HTERT RPE-1 (cell line): ENCODE data around the gene OGG1.

Experiments
- in situ Hi-C: fragments of 300-500 bp; cut with MboI; formaldehyde crosslinking; loops from 4 replicates; pipeline ENCODE4 v1.14.3; 2020; ENCODE audit warnings: low sequenced_read_pairs

The OGG1 gene

DNA sequence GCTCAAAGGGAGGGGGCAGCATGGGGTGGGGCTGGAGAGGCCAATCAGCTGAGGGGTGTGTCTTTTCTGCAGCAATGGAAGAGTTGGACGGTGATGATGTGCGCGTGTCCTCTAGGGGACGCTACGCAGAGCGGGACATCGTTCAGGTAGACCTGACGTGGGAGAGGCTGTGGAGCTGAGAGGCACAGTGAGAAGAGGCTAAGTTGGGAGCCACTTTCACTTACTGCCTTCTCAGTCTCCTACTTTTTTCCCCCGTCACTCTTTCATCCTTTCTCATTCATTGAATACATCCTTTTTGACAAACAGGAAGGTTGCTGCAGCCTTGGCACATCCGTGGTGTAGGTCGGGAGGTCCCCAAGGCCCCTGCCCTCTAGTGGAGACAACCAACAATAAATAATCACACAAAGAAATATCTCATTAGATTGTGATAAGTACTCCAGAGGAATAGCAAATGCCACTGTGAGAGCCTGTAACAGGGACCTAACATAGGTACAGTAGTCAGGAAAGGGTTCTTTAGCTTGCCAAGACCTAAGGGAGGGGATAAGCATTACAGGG lies 22.6 kb upstream of the OGG1 start:
- in situ Hi-C loops, result no loop called here

DNA sequence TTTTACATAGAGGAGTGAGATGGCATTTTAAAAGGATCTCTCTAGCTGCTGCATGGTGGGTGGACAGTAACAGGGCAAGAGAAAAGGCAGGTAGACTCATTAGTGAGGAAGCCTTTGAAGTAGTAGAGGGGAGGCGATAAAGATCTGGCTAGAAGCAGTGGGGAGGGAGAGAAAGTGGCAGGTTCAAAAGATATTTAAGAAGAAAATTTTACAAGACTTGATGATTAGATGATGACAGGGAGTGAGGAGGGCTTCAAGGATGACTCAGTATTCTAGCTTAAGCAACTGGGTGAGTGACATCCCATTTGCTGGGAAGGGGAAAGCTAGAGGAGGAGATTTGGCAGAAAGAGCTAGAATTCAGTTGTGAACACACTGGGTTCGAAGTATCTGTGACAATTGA lies 22.0 kb upstream of the OGG1 start:
- in situ Hi-C loops, result no loop called here

DNA sequence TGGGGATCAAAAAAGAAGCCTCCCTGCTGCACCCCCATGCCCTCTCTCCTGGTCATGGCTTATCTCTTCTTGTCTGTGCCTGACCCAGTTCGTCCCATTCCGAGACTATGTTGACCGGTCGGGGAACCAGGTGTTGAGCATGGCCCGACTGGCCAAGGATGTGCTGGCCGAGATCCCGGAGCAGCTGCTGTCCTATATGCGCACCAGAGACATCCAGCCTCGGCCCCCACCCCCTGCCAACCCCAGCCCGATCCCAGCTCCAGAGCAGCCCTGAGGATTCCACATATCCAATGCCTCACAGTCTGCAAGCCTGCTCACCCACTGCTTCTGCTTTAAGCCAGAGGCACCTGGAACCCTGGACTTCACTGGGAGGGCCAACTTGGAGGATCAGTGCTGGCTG lies 20.3 kb upstream of the OGG1 start:
- in situ Hi-C loops, result no loop called here

DNA sequence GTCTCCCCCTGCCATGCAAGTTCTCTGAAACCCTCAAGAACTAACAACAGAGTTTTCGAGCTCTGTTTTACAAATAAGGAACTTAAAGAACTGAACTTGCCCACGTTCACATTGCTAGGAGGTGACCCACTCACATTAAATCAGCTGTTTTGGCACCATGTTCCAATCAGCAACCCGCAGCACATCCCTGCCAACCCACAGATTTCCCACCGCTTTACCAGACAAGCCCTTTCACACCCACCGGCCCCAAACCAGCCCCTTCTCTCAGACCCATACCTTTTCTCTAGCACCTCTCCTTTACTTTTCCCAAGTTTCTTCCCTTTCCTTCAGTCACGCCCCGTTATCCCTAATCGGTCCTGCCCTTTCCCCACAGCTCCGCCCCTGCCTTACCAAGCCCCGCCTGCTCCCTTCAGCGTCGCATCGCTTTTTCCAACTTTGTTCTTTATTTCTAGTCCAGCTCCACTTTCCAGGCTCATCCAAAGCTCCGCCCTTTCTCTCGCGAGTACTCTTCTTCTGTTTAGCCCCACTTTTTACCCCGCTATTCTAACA lies 19.0 kb upstream of the OGG1 start:
- in situ Hi-C loops, result no loop called here

DNA sequence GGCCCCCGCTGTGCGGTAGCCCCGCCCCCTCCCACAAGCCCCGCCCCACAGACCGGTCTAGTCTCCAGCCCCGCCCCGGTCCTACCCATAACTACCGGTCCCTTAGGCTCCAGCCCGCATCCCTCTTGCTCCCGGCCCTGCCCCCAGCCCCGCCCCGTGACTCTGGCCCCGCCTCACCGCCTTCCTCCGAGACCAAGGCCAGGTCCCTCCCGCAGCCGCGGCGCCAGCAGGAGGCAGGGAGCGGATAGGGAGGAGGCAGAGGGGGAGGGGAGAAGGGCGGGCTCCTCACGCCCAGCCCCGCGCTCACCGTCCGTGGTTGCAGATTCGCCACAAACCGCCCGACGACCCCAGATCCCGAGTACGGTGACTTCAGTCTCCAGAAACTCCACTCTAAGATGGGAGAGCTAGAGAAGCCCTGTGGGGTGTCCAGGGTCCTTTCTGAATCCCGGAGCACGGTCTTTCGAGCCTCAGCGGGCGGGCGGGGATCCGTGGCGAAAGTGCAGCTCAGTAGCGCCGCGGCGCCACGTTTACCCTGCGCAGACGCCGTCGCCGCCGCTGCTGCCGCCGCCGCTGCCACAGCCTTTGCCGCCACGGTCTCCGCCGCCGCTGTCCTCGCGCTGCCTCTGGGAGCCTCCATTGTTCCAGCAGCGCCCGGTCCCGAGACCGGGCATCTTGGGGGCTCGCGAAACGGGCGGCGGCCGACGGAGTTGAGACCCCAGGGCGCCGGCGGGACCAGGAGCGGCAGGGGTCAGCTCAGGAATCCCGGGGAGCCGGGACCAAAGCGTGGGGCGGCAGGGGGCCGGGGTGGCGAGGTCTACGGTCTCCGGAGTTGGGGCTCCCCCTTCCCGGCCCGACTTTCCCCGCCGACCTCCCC lies 18.3 kb upstream of the OGG1 start, which contains the start of gene BRPF1:
Gene BRPF1 (plus strand): TSS at position 530 of the 874 bp plus-strand sequence. CDS start 2,406 bp downstream, outside the sequence.
- in situ Hi-C loops, result no loop called here

DNA sequence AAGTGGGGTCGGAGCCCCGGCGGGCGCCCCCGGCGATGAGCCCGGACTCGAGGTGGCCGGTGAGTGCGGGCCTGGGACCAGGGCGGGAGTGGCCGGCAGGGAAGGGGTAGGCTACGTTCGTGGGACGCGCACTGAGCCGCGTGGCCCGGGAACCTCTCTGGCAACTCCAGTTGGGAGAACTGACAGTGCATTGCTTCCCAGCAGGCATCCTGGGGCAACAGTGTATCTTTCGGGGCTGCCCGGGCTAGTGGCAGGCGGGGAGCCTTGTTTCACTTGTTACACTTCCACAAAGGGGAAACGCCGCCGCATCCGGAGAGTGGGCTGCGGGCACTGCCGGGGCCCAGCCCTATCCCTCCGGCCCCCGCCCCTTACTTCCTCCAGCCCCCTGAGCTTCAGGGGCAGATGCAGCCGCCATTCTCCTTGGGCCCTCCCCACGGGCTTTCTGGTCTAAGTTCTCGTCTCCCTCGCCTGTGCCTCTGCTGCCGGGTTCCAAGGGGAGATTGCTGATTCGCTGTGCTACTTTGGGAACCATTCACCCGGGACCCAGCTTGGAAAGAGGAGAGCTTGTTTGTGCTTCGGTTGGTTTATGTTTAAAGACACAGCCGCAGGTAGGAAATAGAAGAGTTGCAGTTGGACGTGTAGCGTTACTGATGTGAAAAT lies 17.5 kb upstream of the OGG1 start:
- in situ Hi-C loops, result no loop called here

DNA sequence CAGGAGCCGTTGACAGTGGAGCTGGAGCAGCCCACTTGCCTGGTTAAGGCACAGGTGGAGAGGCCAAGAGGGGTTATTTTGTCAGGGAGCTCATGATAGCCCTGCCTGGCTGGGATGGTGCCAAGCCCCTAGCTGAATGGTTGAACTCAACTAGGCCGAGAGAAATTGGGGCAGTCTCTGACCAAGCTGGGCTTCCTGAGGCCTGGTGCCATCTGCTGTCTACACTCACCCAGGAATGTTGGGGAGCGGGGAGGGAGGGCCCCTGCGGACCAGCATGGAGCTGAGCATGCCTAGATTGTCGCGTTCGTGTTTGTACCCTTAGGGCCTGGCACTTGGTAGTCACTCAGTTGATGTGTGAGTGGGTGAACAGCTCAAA lies 17.0 kb upstream of the OGG1 start:
- in situ Hi-C loops, result no loop called here

DNA sequence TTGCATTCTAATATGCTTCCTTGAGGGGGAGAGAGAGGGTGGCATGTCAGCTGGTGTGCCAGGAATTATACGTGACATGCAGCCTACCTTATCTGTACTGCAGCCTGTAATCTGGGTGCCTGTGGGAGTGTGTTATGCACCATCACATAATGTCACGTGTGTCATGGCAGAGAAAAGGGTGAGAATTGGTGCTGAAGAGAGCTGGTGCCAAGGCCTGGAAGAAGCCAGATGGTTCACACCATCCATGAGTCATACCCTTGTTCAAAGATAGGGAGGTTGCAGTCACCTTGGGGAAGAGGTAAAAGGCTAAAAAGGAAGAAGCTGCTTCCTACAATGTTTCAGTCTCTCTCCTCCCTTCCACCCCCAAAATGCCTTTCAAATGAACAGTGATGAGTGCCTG lies 12.9 kb upstream of the OGG1 start:
- in situ Hi-C loops, result no loop called here

DNA sequence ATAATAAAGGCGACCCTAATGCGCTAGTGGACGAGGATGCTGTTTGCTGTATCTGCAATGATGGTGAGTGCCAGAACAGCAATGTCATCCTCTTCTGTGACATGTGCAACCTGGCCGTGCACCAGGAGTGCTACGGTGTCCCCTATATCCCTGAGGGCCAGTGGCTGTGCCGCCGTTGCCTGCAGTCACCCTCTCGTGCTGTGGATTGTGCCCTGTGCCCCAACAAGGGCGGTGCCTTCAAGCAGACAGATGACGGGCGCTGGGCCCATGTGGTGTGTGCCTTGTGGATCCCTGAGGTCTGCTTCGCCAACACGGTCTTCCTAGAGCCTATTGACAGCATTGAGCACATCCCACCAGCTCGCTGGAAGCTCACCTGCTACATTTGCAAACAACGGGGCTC lies 10.6 kb upstream of the OGG1 start:
- in situ Hi-C loops, result no loop called here

DNA sequence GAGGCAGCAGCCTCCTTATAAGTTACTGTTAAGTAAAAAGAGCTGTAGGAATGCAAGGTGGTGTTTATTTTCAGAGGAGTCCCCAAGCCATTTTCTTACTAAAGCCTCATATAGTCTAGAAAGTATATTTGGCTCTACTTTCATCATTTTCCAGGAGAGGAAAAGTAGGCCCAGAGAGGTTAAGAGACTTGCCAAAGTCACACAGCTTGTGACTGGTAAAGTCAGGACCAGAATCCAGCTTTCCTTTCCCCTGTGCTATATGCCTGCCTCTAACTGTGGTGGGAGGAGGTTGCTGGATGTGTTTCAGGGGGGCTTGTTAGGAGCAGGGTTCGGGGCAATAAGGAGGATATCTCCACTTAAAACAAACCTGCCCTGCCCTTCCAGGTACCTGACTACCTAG lies 7.2 kb upstream of the OGG1 start:
- in situ Hi-C loops, result no loop called here

DNA sequence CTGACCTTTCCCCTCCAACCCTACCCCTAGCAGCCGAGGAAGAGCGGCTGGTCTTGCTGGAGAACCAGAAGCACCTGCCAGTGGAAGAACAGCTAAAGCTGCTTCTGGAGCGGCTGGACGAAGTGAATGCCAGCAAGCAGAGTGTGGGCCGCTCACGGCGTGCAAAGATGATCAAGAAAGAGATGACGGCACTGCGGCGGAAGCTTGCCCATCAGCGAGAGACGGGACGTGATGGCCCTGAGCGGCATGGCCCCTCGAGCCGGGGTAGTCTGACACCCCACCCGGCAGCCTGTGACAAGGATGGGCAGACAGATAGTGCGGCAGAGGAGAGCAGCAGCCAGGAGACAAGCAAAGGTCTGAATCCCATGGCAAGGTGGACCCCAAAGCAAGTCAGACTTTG lies 6.2 kb upstream of the OGG1 start:
- in situ Hi-C loops, result no loop called here

DNA sequence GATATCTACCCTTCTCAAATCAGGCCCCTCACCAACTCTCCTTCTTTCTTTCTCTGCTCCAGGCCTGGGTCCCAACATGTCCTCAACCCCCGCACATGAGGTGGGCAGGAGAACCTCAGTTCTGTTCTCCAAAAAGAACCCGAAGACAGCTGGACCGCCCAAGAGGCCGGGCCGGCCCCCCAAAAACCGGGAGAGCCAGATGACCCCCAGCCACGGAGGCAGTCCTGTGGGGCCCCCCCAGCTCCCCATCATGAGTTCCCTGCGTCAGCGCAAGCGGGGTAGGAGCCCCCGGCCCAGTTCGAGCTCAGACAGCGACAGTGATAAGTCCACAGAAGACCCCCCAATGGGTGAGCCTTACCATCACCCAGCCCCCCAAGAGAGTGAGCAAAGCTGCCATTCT lies 5.6 kb upstream of the OGG1 start:
- in situ Hi-C loops, result no loop called here

DNA sequence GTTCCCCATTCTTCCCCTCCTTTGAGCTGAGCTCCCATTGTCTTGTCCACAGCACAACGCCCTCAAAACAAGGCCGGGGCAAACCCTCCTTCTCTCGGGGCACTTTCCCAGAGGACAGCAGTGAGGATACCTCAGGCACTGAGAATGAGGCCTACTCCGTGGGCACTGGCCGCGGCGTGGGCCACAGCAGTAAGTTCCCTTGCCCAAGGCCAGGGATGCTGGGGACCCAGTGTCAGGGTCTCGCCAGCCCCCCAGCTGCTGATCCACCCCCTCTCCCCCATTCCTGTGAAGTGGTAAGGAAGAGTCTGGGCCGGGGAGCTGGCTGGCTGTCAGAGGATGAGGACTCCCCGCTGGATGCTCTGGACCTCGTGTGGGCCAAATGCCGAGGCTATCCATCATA lies 4.2 kb upstream of the OGG1 start:
- in situ Hi-C loops, result no loop called here

DNA sequence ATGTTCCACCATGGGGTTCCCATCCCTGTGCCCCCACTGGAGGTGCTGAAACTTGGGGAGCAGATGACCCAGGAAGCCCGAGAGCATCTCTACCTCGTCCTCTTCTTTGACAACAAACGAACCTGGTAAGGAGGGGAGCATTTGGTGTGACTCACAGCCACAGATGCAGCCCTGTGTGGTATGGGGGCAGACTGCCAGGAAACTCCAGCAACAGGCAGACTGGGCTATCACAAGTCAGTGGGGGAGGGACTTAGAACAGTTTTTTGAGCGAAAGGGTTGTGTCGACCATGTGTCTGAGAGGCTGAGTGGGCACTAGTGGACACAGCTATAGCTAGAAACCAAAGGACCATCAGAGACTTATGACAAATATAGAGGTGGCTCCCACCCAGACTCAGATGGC lies 3.4 kb upstream of the OGG1 start:
- in situ Hi-C loops, result no loop called here

DNA sequence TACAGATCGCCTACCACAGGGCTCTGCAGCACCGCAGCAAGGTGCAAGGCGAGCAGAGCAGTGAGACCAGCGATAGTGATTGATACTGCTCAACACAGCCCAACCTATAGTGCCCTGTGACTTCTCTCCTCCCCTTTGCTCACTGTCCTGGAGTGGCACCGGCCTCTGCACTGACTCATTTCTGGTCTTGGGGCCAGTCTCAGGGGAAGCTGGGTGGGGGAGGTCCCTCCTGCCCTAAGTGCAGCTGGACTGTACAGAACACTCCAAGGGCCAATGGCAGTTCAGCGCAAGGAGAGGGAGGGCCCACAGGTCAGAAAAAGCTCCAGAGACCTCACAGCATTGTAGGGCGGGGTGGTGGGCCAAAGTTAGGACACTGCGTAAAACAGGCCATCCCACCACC lies 2.5 kb upstream of the OGG1 start:
- in situ Hi-C loops, result no loop called here

DNA sequence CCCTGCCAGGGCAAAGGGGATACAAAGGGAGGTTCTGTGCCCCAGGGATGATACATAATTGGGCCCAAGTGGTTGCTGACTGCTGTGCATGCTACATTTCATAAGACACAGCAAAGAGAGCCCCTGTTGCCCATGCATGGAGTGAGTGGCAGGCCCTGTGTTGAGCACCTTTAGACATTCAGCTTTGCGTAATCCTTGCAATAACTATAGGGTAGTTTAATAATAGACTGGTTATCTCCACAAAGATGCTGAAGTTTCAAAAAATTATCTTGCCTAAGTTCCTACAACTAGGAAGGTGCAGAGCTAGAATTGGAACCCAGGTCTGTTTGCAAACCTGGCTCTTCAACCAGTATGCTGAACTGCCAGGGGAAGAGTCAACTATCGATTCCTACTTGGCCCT lies 1.7 kb upstream of the OGG1 start:
- in situ Hi-C loops, result no loop called here

DNA sequence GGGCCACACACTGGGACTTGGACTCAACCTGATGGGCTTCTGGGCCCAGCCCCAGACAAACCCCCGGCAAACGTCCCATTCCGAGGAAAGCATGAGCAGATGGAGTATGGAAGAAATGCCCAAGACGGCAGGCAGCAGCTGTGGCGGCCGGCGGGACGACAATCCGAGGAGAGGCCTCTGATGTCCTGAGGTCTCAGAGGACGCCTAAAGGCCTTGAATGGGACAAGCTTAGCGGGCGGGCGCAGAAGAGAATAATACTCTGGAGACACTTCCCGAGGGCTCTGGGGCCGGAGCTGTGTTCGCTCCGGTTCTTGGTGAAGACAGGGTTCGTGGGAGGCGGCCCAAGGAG lies 482 bp upstream of the OGG1 start:
- in situ Hi-C loops, result no loop called here

DNA sequence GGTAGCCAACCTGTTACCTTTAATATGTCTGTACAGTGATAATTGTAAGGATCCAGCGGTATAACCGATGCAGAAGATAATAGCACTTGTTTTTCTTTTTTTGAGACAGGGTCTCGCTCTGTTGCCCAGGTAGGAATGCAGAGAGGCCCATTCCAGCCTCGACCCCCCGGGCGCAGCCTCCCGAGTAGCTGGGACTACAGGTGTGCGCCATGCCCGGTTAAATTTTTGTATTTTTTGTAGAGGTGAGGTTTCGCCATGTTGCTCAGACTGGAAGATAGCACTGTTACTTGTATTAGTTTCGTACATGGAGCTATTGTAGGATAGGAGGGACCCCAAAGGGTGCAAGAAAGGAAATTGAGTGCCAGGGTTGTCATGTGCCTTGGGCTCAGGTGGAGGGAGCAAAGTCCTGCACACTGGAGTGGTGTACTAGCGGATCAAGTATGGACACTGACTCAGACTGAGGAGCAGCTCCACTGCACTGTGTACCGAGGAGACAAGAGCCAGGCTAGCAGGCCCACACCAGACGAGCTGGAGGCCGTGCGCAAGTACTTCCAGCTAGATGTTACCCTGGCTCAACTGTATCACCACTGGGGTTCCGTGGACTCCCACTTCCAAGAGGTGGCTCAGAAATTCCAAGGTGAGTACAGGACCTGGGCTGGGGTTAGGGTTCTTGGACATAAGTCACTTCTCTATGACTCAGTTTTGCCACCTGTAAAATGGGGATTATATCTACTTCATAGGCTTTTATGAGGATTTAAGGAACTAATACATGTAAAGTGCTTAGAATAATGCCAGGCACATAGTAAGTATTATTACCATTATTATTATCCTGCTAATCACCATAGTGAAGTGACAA lies 1.0 kb downstream of the OGG1 start:
- in situ Hi-C loops, result no loop called here

DNA sequence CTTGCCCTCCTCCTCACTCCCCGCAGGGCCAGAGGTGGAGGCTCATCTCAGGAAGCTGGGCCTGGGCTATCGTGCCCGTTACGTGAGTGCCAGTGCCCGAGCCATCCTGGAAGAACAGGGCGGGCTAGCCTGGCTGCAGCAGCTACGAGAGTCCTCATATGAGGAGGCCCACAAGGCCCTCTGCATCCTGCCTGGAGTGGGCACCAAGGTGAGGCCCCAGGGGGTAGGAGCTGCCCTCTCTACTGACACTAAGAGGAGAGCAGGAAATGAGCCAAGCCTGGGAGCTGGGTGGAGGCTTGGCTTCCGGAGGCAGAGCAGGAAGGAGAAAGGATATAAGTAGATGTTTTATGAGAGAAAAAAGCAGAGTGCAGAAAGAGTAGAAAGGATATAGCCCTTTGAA lies 4.9 kb downstream of the OGG1 start:
- in situ Hi-C loops, result no loop called here

DNA sequence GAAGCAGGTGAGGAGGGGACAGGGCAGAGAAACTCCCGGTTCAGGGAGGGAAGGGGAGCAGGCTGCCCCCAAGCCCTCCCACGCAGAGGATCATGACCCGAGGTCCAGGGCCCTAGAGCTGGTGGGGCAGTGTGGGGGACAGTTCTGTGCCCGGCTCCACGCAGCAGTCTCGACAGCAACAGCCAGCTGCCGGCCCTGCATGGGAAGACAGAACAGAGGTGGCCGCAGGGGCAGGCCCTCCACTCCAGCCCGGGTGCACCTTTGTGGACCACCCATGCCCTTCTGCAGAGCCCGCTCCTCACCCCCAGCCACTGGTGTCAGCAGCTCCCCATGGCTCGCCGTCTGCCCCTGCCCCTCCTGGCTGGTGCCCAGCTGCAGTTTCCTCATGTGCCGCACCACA lies 7.7 kb downstream of the OGG1 start:
- in situ Hi-C loops, result no loop called here
